ENCODE results near the gene CTSV. TPM values are rescaled to one million over a fixed set of nuclear protein-coding genes. Genes with fewer than 3 reads are reported as not detected.
"Not testable (repeated sequence)": the region's sequence is repeated elsewhere in the genome, so short reads cannot be mapped to it uniquely, and the experiment has no call there.

The CTSV gene
- total RNA-seq, 2 experiments from 2014 or later: 0.29 to 0.31 TPM

GRCh38 chr9:97067490-97067889, 28.5 kb upstream of the CTSV start:
- no peak overlapping the region for H3K27ac Mint-ChIP-seq
- POLR2A ChIA-PET: interaction anchor here (0.6 kb wide), 1 partner anchor 771 kb away, joined by 3 read pairs; no protein-coding TSS in a partner anchor
- ATAC-seq: no peak
- DNase-seq: no peak
- H3K4me1 Mint-ChIP-seq (ENCODE audit: low read depth): no peaks in the 10 kb centered on the region
- H3K9me3 Mint-ChIP-seq (ENCODE audit: insufficient read depth): no peaks in the 10 kb centered on the region
- H3K27me3 Mint-ChIP-seq (ENCODE audit: low read depth): peaks cover 7% of the 10 kb centered on the region
- H3K4me3 Mint-ChIP-seq: no peak overlapping the region
- H3K36me3 Mint-ChIP-seq (ENCODE audit: low read depth): no peaks in the 10 kb centered on the region
- CTCF ChIA-PET: no interaction called here

DNA sequence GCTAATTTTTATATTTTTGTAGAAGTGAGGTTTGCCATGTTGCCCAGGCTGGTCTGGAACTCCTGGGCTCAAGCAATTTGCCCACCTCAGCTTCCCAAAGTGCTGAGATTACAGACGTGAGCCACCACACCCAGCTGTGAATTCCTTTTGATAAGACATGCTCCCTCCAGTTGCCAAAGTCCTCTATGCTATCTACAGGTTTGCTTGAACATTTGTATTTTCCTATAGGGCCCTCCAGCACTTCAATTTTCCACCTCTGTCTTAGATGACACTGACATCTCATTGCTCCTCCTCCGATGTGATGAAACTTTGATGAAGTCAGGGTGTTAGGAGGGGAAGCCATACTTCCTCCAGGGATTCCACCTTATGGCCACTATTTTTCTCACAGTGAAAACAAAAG, 25.2 kb upstream of the CTSV start:
- ATAC-seq (no peak), DNase-seq (no peak)
- Mint-ChIP-seq H3K4me3 (no peak overlapping the region), H3K9me3 (ENCODE audit: insufficient read depth) (no peaks in the 10 kb centered on the region), H3K27ac (no peak overlapping the region), H3K36me3 (ENCODE audit: low read depth) (no peaks in the 10 kb centered on the region), H3K4me1 (ENCODE audit: low read depth) (no peaks in the 10 kb centered on the region), H3K27me3 (ENCODE audit: low read depth) (peaks cover 5% of the 10 kb centered on the region)
- POLR2A ChIA-PET: no interaction called here
- CTCF ChIA-PET: no interaction called here

- ATAC-seq (no peak), DNase-seq (no peak)
- CTCF ChIA-PET: no interaction called here
- Mint-ChIP-seq H3K27me3 (ENCODE audit: low read depth) (peaks cover 3% of the 10 kb centered on the region), H3K9me3 (ENCODE audit: insufficient read depth) (no peaks in the 10 kb centered on the region), H3K4me3 (no peak overlapping the region), H3K27ac (no peak overlapping the region), H3K4me1 (ENCODE audit: low read depth) (no peaks in the 10 kb centered on the region), H3K36me3 (ENCODE audit: low read depth) (no peaks in the 10 kb centered on the region)
- POLR2A ChIA-PET: no interaction called here
Measured at GRCh38 chr9:97060796-97061195, 21.9 kb upstream of the CTSV start.

GRCh38 chr9:97059626-97060025, 20.7 kb upstream of the CTSV start:
- POLR2A ChIA-PET: no interaction called here
- no peak overlapping the region for H3K27ac Mint-ChIP-seq
- CTCF ChIA-PET: no interaction called here
- H3K27me3 Mint-ChIP-seq (ENCODE audit: low read depth): peaks cover 3% of the 10 kb centered on the region
- no peaks in the 10 kb centered on the region for H3K36me3 Mint-ChIP-seq (ENCODE audit: low read depth)
- no peak overlapping the region for H3K4me3 Mint-ChIP-seq
- H3K4me1 Mint-ChIP-seq (ENCODE audit: low read depth): no peaks in the 10 kb centered on the region
- no peak for DNase-seq
- ATAC-seq: no peak
- H3K9me3 Mint-ChIP-seq (ENCODE audit: insufficient read depth): no peaks in the 10 kb centered on the region

- H3K4me3 Mint-ChIP-seq: no peak overlapping the region
Measured at GRCh38 chr9:97057651-97058050, 18.7 kb upstream of the CTSV start.

GRCh38 chr9:97055891-97056290, 16.9 kb upstream of the CTSV start:
- CTCF ChIA-PET; DNase-seq; POLR2A ChIA-PET; H3K36me3 Mint-ChIP-seq (ENCODE audit: low read depth); ATAC-seq; H3K4me3 Mint-ChIP-seq; H3K9me3 Mint-ChIP-seq (ENCODE audit: insufficient read depth); H3K27ac Mint-ChIP-seq; H3K4me1 Mint-ChIP-seq (ENCODE audit: low read depth): not testable (repeated sequence)
- peaks cover 14% of the 10 kb centered on the region for H3K27me3 Mint-ChIP-seq (ENCODE audit: low read depth)

More at GRCh38 chr9:97057651-97058050, 18.7 kb upstream of the CTSV start:
- Mint-ChIP-seq H3K27me3 (ENCODE audit: low read depth) (peaks cover 7% of the 10 kb centered on the region), H3K36me3 (ENCODE audit: low read depth) (no peaks in the 10 kb centered on the region), H3K27ac (no peak overlapping the region), H3K9me3 (ENCODE audit: insufficient read depth) (no peaks in the 10 kb centered on the region), H3K4me1 (ENCODE audit: low read depth) (no peaks in the 10 kb centered on the region)
- ChIA-PET POLR2A (no interaction called here), CTCF (no interaction called here)
- ATAC-seq (no peak), DNase-seq (no peak)

- Mint-ChIP-seq H3K9me3 (ENCODE audit: insufficient read depth) (no peaks in the 10 kb centered on the region), H3K27me3 (ENCODE audit: low read depth) (peaks cover 14% of the 10 kb centered on the region), H3K27ac (no peak overlapping the region), H3K4me1 (ENCODE audit: low read depth) (no peaks in the 10 kb centered on the region), H3K4me3 (no peak overlapping the region), H3K36me3 (ENCODE audit: low read depth) (no peaks in the 10 kb centered on the region)
- CTCF ChIA-PET: no interaction called here
- POLR2A ChIA-PET: no interaction called here
- ATAC-seq: no peak
- no peak for DNase-seq
Measured at GRCh38 chr9:97053717-97054116, 14.8 kb upstream of the CTSV start.

GRCh38 chr9:97052735-97053134, 13.8 kb upstream of the CTSV start:
- Mint-ChIP-seq H3K4me3 (no peak overlapping the region), H3K27ac (no peak overlapping the region), H3K9me3 (ENCODE audit: insufficient read depth) (no peaks in the 10 kb centered on the region), H3K36me3 (ENCODE audit: low read depth) (no peaks in the 10 kb centered on the region), H3K4me1 (ENCODE audit: low read depth) (no peaks in the 10 kb centered on the region), H3K27me3 (ENCODE audit: low read depth) (peaks cover 14% of the 10 kb centered on the region)
- ChIA-PET POLR2A (interaction anchor here (0.8 kb wide), 1 partner anchor 1700 kb away, joined by 3 read pairs; no protein-coding TSS in a partner anchor), CTCF (no interaction called here)
- ATAC-seq: no peak
- DNase-seq: no peak

DNA sequence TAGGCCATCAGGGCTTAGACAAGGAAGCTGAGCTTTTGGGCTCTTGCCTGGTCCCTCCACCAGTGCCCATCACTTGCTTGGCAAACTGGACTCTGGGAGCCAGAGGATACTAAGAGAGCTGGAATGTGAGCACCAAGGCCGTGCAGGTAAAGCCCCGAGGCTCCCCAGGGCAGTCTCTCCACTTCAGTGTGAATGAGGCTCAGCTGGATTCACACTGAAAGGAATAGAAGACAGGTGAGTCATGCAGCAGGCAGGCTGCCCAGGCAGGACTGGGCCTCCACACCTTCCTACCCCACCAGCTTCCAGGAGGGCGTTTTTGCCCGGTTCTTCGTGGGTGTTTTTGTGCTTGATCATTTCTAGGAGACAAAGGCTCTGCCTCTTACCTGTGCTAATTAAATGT, 7.3 kb upstream of the CTSV start:
- no peaks in the 10 kb centered on the region for H3K4me1 Mint-ChIP-seq (ENCODE audit: low read depth)
- no peaks in the 10 kb centered on the region for H3K9me3 Mint-ChIP-seq (ENCODE audit: insufficient read depth)
- peaks cover 28% of the 10 kb centered on the region for H3K27me3 Mint-ChIP-seq (ENCODE audit: low read depth)
- ChIA-PET POLR2A (no interaction called here), CTCF (no interaction called here)
- DNase-seq (no peak), ATAC-seq (no peak)
- no peaks in the 10 kb centered on the region for H3K36me3 Mint-ChIP-seq (ENCODE audit: low read depth)
- no peak overlapping the region for H3K4me3 Mint-ChIP-seq
- H3K27ac Mint-ChIP-seq: no peak overlapping the region

DNA sequence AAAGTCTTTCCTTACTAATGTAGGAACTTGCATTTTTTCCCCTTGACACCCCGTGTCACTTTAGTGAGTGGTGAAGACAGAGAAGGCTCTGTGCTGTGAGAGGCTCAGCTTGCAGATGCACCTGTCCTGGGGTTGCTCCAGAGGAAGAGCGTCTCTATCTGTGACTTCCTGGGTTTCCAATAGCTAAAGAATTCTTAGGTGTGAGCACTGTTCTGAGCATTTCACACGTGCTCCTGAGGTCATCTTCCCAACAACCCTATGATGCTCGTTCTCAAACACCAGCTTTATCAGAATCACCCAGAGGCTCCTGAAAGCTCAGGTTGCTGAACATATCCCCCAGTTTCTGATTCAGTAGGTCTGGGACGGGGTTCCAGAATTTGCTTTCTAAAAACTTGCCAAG, 6.4 kb upstream of the CTSV start:
- H3K27me3 Mint-ChIP-seq (ENCODE audit: low read depth): peaks cover 25% of the 10 kb centered on the region
- CTCF ChIA-PET: no interaction called here

DNA sequence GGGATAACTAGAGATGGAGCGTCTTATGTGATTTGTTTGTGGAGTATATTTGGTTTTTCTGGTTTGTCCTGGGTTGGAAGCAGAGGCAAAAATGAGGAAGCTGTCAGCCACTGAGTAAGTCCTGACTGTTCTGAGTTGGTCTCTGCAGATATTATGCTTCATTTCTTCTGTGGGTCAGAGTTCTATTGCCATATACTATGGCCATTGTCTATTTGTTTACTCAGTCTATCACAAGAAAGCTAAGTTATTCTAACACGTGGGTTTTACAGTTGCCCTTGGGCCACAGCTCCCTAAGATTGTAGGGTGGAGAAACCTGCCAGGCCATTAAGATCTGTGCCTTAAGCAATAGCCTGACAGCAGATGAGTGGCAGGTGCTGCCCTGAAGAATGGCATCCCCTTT, 3.0 kb upstream of the CTSV start:
- H3K4me3 Mint-ChIP-seq: no peak overlapping the region
- no peak overlapping the region for H3K27ac Mint-ChIP-seq
- POLR2A ChIA-PET: no interaction called here
- ATAC-seq: no peak
- CTCF ChIA-PET: interaction anchor here (1.2 kb wide), 1 partner anchor 186 kb away, joined by 3 read pairs; no protein-coding TSS in a partner anchor
- H3K9me3 Mint-ChIP-seq (ENCODE audit: insufficient read depth): no peaks in the 10 kb centered on the region
- no peaks in the 10 kb centered on the region for H3K36me3 Mint-ChIP-seq (ENCODE audit: low read depth)
- H3K4me1 Mint-ChIP-seq (ENCODE audit: low read depth): peaks cover 7% of the 10 kb centered on the region
- DNase-seq: no peak
- H3K27me3 Mint-ChIP-seq (ENCODE audit: low read depth): peaks cover 45% of the 10 kb centered on the region

More for the DNA sequence above, 6.4 kb upstream of the CTSV start:
- DNase-seq: no peak
- no peaks in the 10 kb centered on the region for H3K4me1 Mint-ChIP-seq (ENCODE audit: low read depth)
- H3K4me3 Mint-ChIP-seq: no peak overlapping the region
- H3K36me3 Mint-ChIP-seq (ENCODE audit: low read depth): no peaks in the 10 kb centered on the region
- POLR2A ChIA-PET: no interaction called here
- no peak overlapping the region for H3K27ac Mint-ChIP-seq
- no peaks in the 10 kb centered on the region for H3K9me3 Mint-ChIP-seq (ENCODE audit: insufficient read depth)
- ATAC-seq: no peak

- peak overlapping the region; percentile 77 for H3K4me3 Mint-ChIP-seq
- no peak overlapping the region for H3K27ac Mint-ChIP-seq
- CTCF ChIA-PET: no interaction called here
- ATAC-seq (no peak), DNase-seq (no peak)
- POLR2A ChIA-PET: no interaction called here
- H3K36me3 Mint-ChIP-seq (ENCODE audit: low read depth): no peaks in the 10 kb centered on the region
- peaks cover 7% of the 10 kb centered on the region for H3K4me1 Mint-ChIP-seq (ENCODE audit: low read depth)
- H3K9me3 Mint-ChIP-seq (ENCODE audit: insufficient read depth): no peaks in the 10 kb centered on the region
- H3K27me3 Mint-ChIP-seq (ENCODE audit: low read depth): peaks cover 40% of the 10 kb centered on the region
Measured at GRCh38 chr9:97039514-97039860, 545 bp upstream of the CTSV start.

- H3K36me3 Mint-ChIP-seq (ENCODE audit: low read depth); H3K27ac Mint-ChIP-seq; CTCF ChIA-PET; H3K27me3 Mint-ChIP-seq (ENCODE audit: low read depth); H3K4me3 Mint-ChIP-seq; DNase-seq; H3K9me3 Mint-ChIP-seq (ENCODE audit: insufficient read depth); POLR2A ChIA-PET; H3K4me1 Mint-ChIP-seq (ENCODE audit: low read depth); ATAC-seq: not testable (repeated sequence)
Measured at GRCh38 chr9:97023505-97023904, 15.4 kb downstream of the CTSV start.
